K562 (cell line): ENCODE data around the gene NDRG4. TPM values are rescaled to one million over a fixed set of nuclear protein-coding genes. Genes with fewer than 3 reads are reported as not detected.

Source experiments
- HNRNPK ChIP-seq: fragments of 200-400 bp; formaldehyde crosslinking; IDR thresholded peaks from one replicate; pipeline ENCODE4 v1.6.1; 2018; ENCODE audit warnings: mild to moderate bottlenecking, low read depth, low read length; ENCODE audit not compliant: poor library complexity, severe bottlenecking
- LEF1 ChIP-seq: fragments of 450-650 bp; IDR thresholded peaks from 2 replicates; pipeline ENCODE4 v1.6.1; 2016; ENCODE audit warnings: mild to moderate bottlenecking
- NR4A1 ChIP-seq, 2 experiments: fragments of 250-450 bp in 1 of 2; fragments of 450-650 bp in 1 of 2; sonication (Bioruptor Pico) in 1 of 2; IDR thresholded peaks; 2 replicates each; pipeline versions ENCODE4 v1.4.0 to v1.6.1; 2016 to 2020; ENCODE audit warnings: mild to moderate bottlenecking in 2 of 2, missing compliant biosample characterization in 1 of 2, missing genetic modification characterization in 1 of 2, moderate library complexity in 1 of 2
- RBFOX2 ChIP-seq: fragments of 200-400 bp; formaldehyde crosslinking; IDR thresholded peaks from 2 replicates; pipeline ENCODE4 v1.6.1; 2017; ENCODE audit warnings: low read depth, mild to moderate bottlenecking, low read length, moderate library complexity
- RNF2 ChIP-seq: sonication (generic); IDR thresholded peaks from 2 replicates; pipeline ENCODE4 v1.6.1; 2016
- SP1 ChIP-seq: sonication (generic); formaldehyde crosslinking; IDR thresholded peaks from 2 replicates; pipeline ENCODE4 v1.8.1; 2022; ENCODE audit warnings: mild to moderate bottlenecking, missing genetic modification reagents
- TFAM ChIP-seq: fragments of 250-450 bp; sonication (Bioruptor Pico); conservative IDR thresholded peaks from 2 replicates; pipeline ENCODE4 v1.5.0; 2021; ENCODE audit warnings: mild to moderate bottlenecking, moderate library complexity
- ZNF232 ChIP-seq: sonication (generic); formaldehyde crosslinking; IDR thresholded peaks from 2 replicates; pipeline ENCODE4 v1.8.0; 2022; ENCODE audit warnings: mild to moderate bottlenecking, missing genetic modification reagents
- ZSCAN29 ChIP-seq: fragments of 450-650 bp; IDR thresholded peaks from 2 replicates; pipeline ENCODE4 v1.6.1; 2017
- polyA plus RNA-seq, 8 experiments: library from polyadenylated mRNA; depleted of rRNA in 4 of 8; stranded (reverse) in 5 of 8; unstranded in 3 of 8; fragments of >200 nt; fragmentation: Nextera tagmentation in 2 of 8; fragmentation: Illumina TruSeq in 1 of 8; extraction: Ambion mirVana in 2 of 8; extraction: Trizol in 1 of 8; gene quantifications; 2 replicates each; pipeline versions ENCODE4 v1.2.1 to v1.2.3, GENCODE V29; 2011 to 2014; ENCODE audit warnings: inconsistent platforms in 1 of 8, missing spikeins in 1 of 8
- total RNA-seq, 7 experiments: library from RNA; depleted of rRNA in 6 of 7; stranded (reverse); fragments of >200 nt in 6 of 7; fragmentation: Illumina TruSeq in 2 of 7; extraction: Trizol in 2 of 7; gene quantifications; 2 replicates each; pipeline versions ENCODE4 v1.2.1 to v1.2.3, GENCODE V29; 2011 to 2021; ENCODE audit warnings: low replicate concordance in 1 of 7
- TF ChIP-seq, protein P1 (sequence below): sonication (generic); formaldehyde crosslinking; IDR thresholded peaks from 2 replicates; pipeline ENCODE4 v1.8.0; 2022; ENCODE audit warnings: mild to moderate bottlenecking, missing genetic modification reagents
- TF ChIP-seq, protein P2 (sequence below): fragments of 450-650 bp; formaldehyde crosslinking; IDR thresholded peaks from 2 replicates; pipeline ENCODE4 v1.4.0; 2022; ENCODE audit warnings: mild to moderate bottlenecking, moderate library complexity

The NDRG4 gene
- total and polyA plus RNA-seq, 9 of the 15 experiments (the other 6 are each of a cell fraction or from before 2014, with no cell fraction given), result 0.06 to 0.95 (median 0.28) TPM

DNA sequence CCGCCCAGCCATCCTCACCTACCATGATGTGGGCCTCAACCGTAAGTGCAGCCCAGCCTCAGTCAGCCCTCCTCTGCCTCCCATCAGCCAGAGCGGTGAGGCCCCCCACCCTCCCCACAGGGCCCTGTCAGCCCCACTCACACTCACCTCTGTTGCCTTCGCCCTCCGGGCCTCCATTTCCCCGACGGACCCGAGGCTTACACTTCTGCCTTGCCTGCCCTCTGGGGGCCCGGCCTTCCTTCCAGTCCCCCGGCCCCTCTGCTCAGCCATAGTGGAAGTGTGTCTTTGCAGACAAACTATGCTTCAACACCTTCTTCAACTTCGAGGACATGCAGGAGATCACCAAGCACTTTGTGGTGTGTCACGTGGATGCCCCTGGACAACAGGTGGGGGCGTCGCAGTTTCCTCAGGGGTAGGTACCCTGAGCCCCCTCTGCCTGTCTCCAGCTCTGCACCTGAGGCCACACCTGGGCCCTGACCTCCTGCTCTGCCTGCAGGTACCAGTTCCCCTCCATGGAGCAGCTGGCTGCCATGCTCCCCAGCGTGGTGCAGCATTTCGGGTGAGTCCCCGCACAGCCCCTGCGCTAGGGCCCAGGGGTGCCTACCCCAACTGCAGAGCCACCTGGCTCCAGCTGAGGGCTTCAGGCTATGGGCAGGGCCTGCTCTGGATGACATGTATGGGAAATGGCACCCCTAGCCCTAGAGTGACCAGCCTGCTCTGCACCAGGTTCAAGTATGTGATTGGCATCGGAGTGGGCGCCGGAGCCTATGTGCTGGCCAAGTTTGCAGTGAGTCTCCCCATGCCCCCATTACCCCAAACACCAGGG lies 4.1 kb downstream of the NDRG4 start (continued):
- TF ChIP-seq, protein P1, sequence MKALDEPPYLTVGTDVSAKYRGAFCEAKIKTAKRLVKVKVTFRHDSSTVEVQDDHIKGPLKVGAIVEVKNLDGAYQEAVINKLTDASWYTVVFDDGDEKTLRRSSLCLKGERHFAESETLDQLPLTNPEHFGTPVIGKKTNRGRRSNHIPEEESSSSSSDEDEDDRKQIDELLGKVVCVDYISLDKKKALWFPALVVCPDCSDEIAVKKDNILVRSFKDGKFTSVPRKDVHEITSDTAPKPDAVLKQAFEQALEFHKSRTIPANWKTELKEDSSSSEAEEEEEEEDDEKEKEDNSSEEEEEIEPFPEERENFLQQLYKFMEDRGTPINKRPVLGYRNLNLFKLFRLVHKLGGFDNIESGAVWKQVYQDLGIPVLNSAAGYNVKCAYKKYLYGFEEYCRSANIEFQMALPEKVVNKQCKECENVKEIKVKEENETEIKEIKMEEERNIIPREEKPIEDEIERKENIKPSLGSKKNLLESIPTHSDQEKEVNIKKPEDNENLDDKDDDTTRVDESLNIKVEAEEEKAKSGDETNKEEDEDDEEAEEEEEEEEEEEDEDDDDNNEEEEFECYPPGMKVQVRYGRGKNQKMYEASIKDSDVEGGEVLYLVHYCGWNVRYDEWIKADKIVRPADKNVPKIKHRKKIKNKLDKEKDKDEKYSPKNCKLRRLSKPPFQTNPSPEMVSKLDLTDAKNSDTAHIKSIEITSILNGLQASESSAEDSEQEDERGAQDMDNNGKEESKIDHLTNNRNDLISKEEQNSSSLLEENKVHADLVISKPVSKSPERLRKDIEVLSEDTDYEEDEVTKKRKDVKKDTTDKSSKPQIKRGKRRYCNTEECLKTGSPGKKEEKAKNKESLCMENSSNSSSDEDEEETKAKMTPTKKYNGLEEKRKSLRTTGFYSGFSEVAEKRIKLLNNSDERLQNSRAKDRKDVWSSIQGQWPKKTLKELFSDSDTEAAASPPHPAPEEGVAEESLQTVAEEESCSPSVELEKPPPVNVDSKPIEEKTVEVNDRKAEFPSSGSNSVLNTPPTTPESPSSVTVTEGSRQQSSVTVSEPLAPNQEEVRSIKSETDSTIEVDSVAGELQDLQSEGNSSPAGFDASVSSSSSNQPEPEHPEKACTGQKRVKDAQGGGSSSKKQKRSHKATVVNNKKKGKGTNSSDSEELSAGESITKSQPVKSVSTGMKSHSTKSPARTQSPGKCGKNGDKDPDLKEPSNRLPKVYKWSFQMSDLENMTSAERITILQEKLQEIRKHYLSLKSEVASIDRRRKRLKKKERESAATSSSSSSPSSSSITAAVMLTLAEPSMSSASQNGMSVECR (CRISPR knock-in tag), result no peak
- TF ChIP-seq, protein P2, sequence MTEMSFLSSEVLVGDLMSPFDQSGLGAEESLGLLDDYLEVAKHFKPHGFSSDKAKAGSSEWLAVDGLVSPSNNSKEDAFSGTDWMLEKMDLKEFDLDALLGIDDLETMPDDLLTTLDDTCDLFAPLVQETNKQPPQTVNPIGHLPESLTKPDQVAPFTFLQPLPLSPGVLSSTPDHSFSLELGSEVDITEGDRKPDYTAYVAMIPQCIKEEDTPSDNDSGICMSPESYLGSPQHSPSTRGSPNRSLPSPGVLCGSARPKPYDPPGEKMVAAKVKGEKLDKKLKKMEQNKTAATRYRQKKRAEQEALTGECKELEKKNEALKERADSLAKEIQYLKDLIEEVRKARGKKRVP (CRISPR knock-in tag), result no peak
- TF ChIP-seq LEF1, result no peak
- TF ChIP-seq SP1, result no peak
- TF ChIP-seq RBFOX2, result no peak
- no peak for TF ChIP-seq TFAM (CRISPR knock-in tag)
- TF ChIP-seq NR4A1 (CRISPR knock-in tag; IDR thresholded peaks at IDR 0.05), result no peak
- TF ChIP-seq NR4A1 (tag; IDR thresholded peaks at IDR 0.05), result no peak
- no peak for TF ChIP-seq ZNF232
- no peak for TF ChIP-seq HNRNPK
- TF ChIP-seq ZSCAN29, result no peak
- TF ChIP-seq RNF2, result no peak
